GM06990 (cell line): Measurements from ENCODE around the gene EFCAB13.

Experiments
- DNase-seq: peaks from one replicate; pipeline ENCODE4 v3.0.0-alpha.2; 2011; ENCODE audit not compliant: insufficient read length; ENCODE audit errors: extremely low read depth
- H3K27me3 ChIP-seq: replicated peaks from 2 replicates; pipeline ENCODE4 v1.6.0; 2011; ENCODE audit warnings: low read length; ENCODE audit not compliant: control insufficient read depth, insufficient read depth
- H3K36me3 ChIP-seq: 2 replicates; pipeline ENCODE4 v1.5.1; 2011; ENCODE audit warnings: low read length; ENCODE audit not compliant: control insufficient read depth, insufficient read depth
- H3K4me3 ChIP-seq: replicated peaks from 2 replicates; pipeline ENCODE4 v1.5.1; 2011; ENCODE audit warnings: low read depth, mild to moderate bottlenecking, control low read depth, low read length
- CTCF ChIP-seq: IDR thresholded peaks from 2 replicates; pipeline ENCODE4 v1.5.1; 2011; ENCODE audit warnings: low read length, control low read depth, mild to moderate bottlenecking, inconsistent platforms; ENCODE audit not compliant: insufficient read depth, poor library complexity, severe bottlenecking

The EFCAB13 gene, protein sequence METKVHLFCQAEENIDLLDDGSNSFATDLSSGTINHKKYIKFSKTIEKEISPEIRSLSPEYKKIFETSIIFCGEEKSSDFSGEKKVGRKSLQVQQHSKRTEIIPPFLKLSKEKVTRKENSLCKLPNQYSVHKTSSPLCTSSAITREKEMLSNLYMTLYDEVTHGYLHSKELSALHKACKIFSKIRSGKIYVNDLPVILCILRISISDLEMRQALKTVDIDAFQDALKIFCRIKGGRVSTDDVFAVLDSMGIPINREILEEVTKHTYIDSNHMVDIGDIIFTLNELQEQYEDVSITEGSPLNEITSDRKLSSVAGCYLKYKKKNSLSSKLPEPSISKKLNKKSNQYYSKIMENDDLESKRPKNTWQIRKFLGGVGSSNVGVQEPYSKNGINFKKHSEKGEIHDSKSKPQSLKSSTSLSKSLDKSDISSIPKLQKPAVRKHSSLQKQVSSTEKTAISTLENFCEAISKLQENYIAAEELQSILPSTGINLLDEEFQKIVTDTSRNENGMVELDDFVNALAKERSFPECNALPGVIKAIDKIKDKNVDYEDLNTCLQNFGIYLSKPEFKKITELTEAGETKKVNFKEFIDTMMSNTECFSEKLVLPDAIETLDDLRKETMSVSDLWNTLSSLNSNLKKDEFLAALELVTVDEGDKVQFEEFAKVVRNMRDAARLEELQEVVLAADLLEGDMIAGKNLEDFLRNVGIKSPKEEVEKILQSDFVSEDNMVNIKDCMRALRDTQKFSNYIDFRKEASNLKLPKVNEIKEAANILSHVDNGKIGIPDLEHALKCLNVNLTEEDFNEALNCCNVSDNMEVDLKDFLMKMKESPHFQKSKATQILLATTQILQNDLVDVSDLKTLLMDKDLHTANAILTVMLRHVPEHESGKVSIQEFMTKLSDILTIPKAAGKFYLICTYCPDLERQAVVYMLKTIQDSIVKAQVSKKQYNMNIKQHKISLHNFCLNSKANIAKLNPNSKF

DNA sequence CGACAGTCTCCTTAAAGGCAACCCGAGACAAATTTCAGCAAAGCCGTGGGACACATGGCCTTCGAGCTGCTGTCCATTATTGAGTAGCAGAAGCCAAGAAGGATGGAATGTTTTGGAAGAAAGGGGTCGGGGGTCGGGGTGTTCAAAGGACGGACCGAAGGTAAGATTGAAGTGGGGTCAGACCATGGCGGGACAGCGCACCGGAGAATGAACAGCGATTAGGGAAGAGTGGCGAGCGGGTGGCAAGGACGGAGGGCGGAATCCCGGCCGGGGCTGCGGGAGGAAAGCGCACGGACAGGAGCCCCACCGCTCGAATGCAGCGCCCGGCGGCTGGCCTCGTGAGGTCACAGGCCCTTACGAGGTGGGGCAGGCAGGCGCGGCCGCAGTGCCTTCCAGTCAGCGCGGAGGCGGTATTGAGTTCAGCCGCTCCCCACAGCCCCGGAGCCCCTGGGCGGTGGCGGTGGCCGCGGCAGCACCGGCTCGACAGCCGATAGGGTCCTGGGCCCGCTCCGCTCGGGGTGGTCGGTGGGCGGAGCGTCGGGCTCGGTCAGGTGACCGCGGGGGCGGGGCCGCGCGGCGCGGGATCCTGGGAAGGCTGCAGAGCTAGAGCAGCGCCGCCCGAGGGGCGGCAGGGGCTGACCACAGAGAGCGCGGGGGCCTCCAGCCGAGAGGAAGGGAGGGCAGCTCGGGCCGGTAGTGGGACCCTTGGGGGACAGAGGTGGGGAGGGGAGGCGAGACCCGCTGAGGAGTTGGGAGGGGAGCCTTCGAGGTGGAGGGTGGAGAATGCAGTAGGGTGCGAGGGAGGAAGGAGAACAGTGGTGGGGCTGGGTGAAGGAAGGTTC lies at the start of gene EFCAB13:
TSS of gene EFCAB13 (plus strand) at position 574 of the 842 bp plus-strand sequence. CDS start 4,399 bp downstream, outside the sequence.
- Histone ChIP-seq H3K36me3 (no peaks in the 10 kb centered on the region), H3K27me3 (no peaks in the 10 kb centered on the region), H3K4me3 (peak within 1 kb of the TSS; percentile 95)
- no peak for TF ChIP-seq CTCF
- peak; percentile 97 for DNase-seq

DNA sequence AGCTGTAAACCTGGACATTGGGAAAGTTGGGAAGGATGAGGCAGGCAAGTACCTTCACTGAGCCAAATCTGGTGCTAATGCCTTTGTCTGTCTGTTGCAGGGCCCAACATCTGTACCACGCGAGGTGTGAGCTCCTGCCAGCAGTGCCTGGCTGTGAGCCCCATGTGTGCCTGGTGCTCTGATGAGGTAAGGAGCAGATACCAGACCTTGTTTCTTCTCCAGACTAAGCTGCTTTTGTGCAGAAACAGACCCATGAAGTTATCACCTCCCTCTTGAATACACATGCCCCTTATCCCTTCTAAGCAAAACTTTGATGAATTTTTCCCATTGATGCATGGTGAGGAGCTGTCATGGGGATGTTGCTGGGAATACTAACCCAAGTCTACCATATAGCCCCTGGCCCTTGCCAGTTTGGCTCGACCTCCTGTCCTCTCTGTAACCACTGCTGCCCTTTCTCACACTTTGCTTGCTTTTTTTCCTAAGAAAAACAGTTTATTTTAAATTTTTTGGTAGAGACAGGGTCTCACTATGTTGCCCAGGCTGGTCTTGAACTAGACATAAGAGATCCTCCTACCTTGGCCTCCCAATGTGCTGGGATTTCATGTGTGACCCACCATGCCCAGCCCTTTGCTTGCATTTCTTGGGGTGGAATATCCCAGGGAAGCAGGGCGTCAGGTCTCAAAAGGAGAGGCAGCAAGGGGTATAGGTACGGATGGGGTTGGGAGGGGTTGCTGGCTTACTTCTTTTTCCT lies 49.3 kb upstream of the EFCAB13 start:
- DNase-seq, result no peak
- H3K36me3 ChIP-seq, result no peaks in the 10 kb centered on the region; the same call in 1 of the 2 replicates
- no peak overlapping the region for H3K4me3 ChIP-seq
- no peak for TF ChIP-seq CTCF
- H3K27me3 ChIP-seq, result no peaks in the 10 kb centered on the region

- TF ChIP-seq CTCF, result no peak
- H3K27me3 ChIP-seq, result no peaks in the 10 kb centered on the region
- no peak for DNase-seq
- H3K4me3 ChIP-seq, result no peak overlapping the region
- H3K36me3 ChIP-seq, result no peaks in the 10 kb centered on the region; the same call in 1 of the 2 replicates
Measured at GRCh38 chr17:47275245-47275984, 48.3 kb upstream of the EFCAB13 start.

DNA sequence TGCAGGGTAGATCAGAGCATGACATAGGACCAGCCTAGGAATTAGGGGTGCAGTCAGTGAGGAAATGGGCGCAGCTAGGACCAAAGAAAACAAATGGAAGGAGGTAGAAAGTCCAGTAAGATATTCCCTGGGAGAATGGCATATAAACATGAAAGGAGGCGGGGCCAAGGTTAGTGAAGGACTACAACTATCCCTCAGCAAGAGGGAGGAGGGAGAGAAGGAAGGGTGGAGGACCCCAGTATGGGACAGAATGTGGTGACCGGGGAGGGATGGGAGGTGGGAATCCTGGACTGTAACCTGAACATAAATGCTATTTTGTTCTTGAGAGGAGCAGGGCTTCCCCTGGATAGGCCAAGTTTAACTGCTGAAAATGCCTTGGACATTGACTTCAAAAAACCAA lies 47.3 kb upstream of the EFCAB13 start:
- Histone ChIP-seq H3K36me3 (no peaks in the 10 kb centered on the region; the same call in 1 of the 2 replicates), H3K27me3 (no peaks in the 10 kb centered on the region), H3K4me3 (no peak overlapping the region)
- no peak for DNase-seq
- TF ChIP-seq CTCF, result no peak
